Measurements from ENCODE around the gene FRMD3.

The FRMD3 gene

GRCh38 chr9:83491413-83491812 lies 46.8 kb downstream of the FRMD3 start:
- no peaks in the 10 kb centered on the region for H3K27me3 ChIP-seq (ENCODE audit: control insufficient read depth, insufficient read depth, low read length)
- H3K9ac ChIP-seq (ENCODE audit: low read depth, low read length): no peak overlapping the region
- H3K4me3 ChIP-seq (ENCODE audit: low read depth, low read length): no peak overlapping the region
- no peaks in the 10 kb centered on the region for H3K9me3 ChIP-seq (ENCODE audit: control insufficient read depth, insufficient read depth, low read length)
- H3K4me1 ChIP-seq (ENCODE audit: control insufficient read depth, insufficient read depth, low read length): no peaks in the 10 kb centered on the region
- H3K36me3 ChIP-seq (ENCODE audit: control insufficient read depth, insufficient read depth, low read length): no peaks in the 10 kb centered on the region

- no peaks in the 10 kb centered on the region for H3K36me3 ChIP-seq (ENCODE audit: control insufficient read depth, insufficient read depth, low read length)
- no peaks in the 10 kb centered on the region for H3K27me3 ChIP-seq (ENCODE audit: control insufficient read depth, insufficient read depth, low read length)
- no peak overlapping the region for H3K9ac ChIP-seq (ENCODE audit: low read depth, low read length)
- H3K4me3 ChIP-seq (ENCODE audit: low read depth, low read length): no peak overlapping the region
- no peaks in the 10 kb centered on the region for H3K4me1 ChIP-seq (ENCODE audit: control insufficient read depth, insufficient read depth, low read length)
- H3K9me3 ChIP-seq (ENCODE audit: control insufficient read depth, insufficient read depth, low read length): no peaks in the 10 kb centered on the region
These were observed 48.2 kb downstream of the FRMD3 start for GRCh38 chr9:83489961-83490360.

- Histone ChIP-seq H3K27me3 (ENCODE audit: control insufficient read depth, insufficient read depth, low read length) (no peaks in the 10 kb centered on the region), H3K4me3 (ENCODE audit: low read depth, low read length) (no peak overlapping the region), H3K9ac (ENCODE audit: low read depth, low read length) (no peak overlapping the region), H3K9me3 (ENCODE audit: control insufficient read depth, insufficient read depth, low read length) (no peaks in the 10 kb centered on the region), H3K4me1 (ENCODE audit: control insufficient read depth, insufficient read depth, low read length) (no peaks in the 10 kb centered on the region), H3K36me3 (ENCODE audit: control insufficient read depth, insufficient read depth, low read length) (no peaks in the 10 kb centered on the region)
These were observed 53.2 kb downstream of the FRMD3 start for GRCh38 chr9:83484990-83485389.

- no peak overlapping the region for H3K4me3 ChIP-seq (ENCODE audit: low read depth, low read length)
- H3K36me3 ChIP-seq (ENCODE audit: control insufficient read depth, insufficient read depth, low read length): no peaks in the 10 kb centered on the region
- H3K27me3 ChIP-seq (ENCODE audit: control insufficient read depth, insufficient read depth, low read length): no peaks in the 10 kb centered on the region
- H3K4me1 ChIP-seq (ENCODE audit: control insufficient read depth, insufficient read depth, low read length): no peaks in the 10 kb centered on the region
- H3K9ac ChIP-seq (ENCODE audit: low read depth, low read length): no peak overlapping the region
- no peaks in the 10 kb centered on the region for H3K9me3 ChIP-seq (ENCODE audit: control insufficient read depth, insufficient read depth, low read length)
These were observed 55.0 kb downstream of the FRMD3 start for GRCh38 chr9:83483223-83483622.

GRCh38 chr9:83479765-83480164 lies 58.4 kb downstream of the FRMD3 start:
- H3K9me3 ChIP-seq (ENCODE audit: control insufficient read depth, insufficient read depth, low read length): no peaks in the 10 kb centered on the region
- no peak overlapping the region for H3K4me3 ChIP-seq (ENCODE audit: low read depth, low read length)
- H3K9ac ChIP-seq (ENCODE audit: low read depth, low read length): no peak overlapping the region
- H3K27me3 ChIP-seq (ENCODE audit: control insufficient read depth, insufficient read depth, low read length): no peaks in the 10 kb centered on the region
- H3K36me3 ChIP-seq (ENCODE audit: control insufficient read depth, insufficient read depth, low read length): no peaks in the 10 kb centered on the region
- no peaks in the 10 kb centered on the region for H3K4me1 ChIP-seq (ENCODE audit: control insufficient read depth, insufficient read depth, low read length)

GRCh38 chr9:83477571-83477970 lies 60.6 kb downstream of the FRMD3 start:
- H3K4me3 ChIP-seq (ENCODE audit: low read depth, low read length): no peak overlapping the region

GRCh38 chr9:83477120-83477519 lies 61.1 kb downstream of the FRMD3 start:
- no peaks in the 10 kb centered on the region for H3K9me3 ChIP-seq (ENCODE audit: control insufficient read depth, insufficient read depth, low read length)
- H3K9ac ChIP-seq (ENCODE audit: low read depth, low read length): no peak overlapping the region
- H3K27me3 ChIP-seq (ENCODE audit: control insufficient read depth, insufficient read depth, low read length): no peaks in the 10 kb centered on the region
- no peaks in the 10 kb centered on the region for H3K4me1 ChIP-seq (ENCODE audit: control insufficient read depth, insufficient read depth, low read length)
- no peak overlapping the region for H3K4me3 ChIP-seq (ENCODE audit: low read depth, low read length)
- H3K36me3 ChIP-seq (ENCODE audit: control insufficient read depth, insufficient read depth, low read length): no peaks in the 10 kb centered on the region

More at GRCh38 chr9:83477571-83477970, 60.6 kb downstream of the FRMD3 start:
- Histone ChIP-seq H3K9ac (ENCODE audit: low read depth, low read length) (no peak overlapping the region), H3K9me3 (ENCODE audit: control insufficient read depth, insufficient read depth, low read length) (no peaks in the 10 kb centered on the region), H3K27me3 (ENCODE audit: control insufficient read depth, insufficient read depth, low read length) (no peaks in the 10 kb centered on the region), H3K4me1 (ENCODE audit: control insufficient read depth, insufficient read depth, low read length) (no peaks in the 10 kb centered on the region), H3K36me3 (ENCODE audit: control insufficient read depth, insufficient read depth, low read length) (no peaks in the 10 kb centered on the region)

- no peaks in the 10 kb centered on the region for H3K27me3 ChIP-seq (ENCODE audit: control insufficient read depth, insufficient read depth, low read length)
- H3K4me1 ChIP-seq (ENCODE audit: control insufficient read depth, insufficient read depth, low read length): no peaks in the 10 kb centered on the region
- no peaks in the 10 kb centered on the region for H3K36me3 ChIP-seq (ENCODE audit: control insufficient read depth, insufficient read depth, low read length)
- H3K9ac ChIP-seq (ENCODE audit: low read depth, low read length): no peak overlapping the region
- no peaks in the 10 kb centered on the region for H3K9me3 ChIP-seq (ENCODE audit: control insufficient read depth, insufficient read depth, low read length)
- no peak overlapping the region for H3K4me3 ChIP-seq (ENCODE audit: low read depth, low read length)
These were observed 61.7 kb downstream of the FRMD3 start for GRCh38 chr9:83476513-83476912.

GRCh38 chr9:83475741-83476140 lies 62.5 kb downstream of the FRMD3 start:
- Histone ChIP-seq H3K27me3 (ENCODE audit: control insufficient read depth, insufficient read depth, low read length) (no peaks in the 10 kb centered on the region), H3K9ac (ENCODE audit: low read depth, low read length) (no peak overlapping the region), H3K36me3 (ENCODE audit: control insufficient read depth, insufficient read depth, low read length) (no peaks in the 10 kb centered on the region), H3K4me3 (ENCODE audit: low read depth, low read length) (no peak overlapping the region), H3K9me3 (ENCODE audit: control insufficient read depth, insufficient read depth, low read length) (no peaks in the 10 kb centered on the region), H3K4me1 (ENCODE audit: control insufficient read depth, insufficient read depth, low read length) (no peaks in the 10 kb centered on the region)

- Histone ChIP-seq H3K4me3 (ENCODE audit: low read depth, low read length) (no peak overlapping the region), H3K9me3 (ENCODE audit: control insufficient read depth, insufficient read depth, low read length) (no peaks in the 10 kb centered on the region), H3K9ac (ENCODE audit: low read depth, low read length) (no peak overlapping the region), H3K27me3 (ENCODE audit: control insufficient read depth, insufficient read depth, low read length) (no peaks in the 10 kb centered on the region), H3K36me3 (ENCODE audit: control insufficient read depth, insufficient read depth, low read length) (no peaks in the 10 kb centered on the region), H3K4me1 (ENCODE audit: control insufficient read depth, insufficient read depth, low read length) (no peaks in the 10 kb centered on the region)
These were observed 63.6 kb downstream of the FRMD3 start for GRCh38 chr9:83474631-83475030.

GRCh38 chr9:83473488-83473971 lies 64.7 kb downstream of the FRMD3 start:
- Histone ChIP-seq H3K36me3 (ENCODE audit: control insufficient read depth, insufficient read depth, low read length) (no peaks in the 10 kb centered on the region), H3K4me1 (ENCODE audit: control insufficient read depth, insufficient read depth, low read length) (peaks cover 4% of the 10 kb centered on the region), H3K4me3 (ENCODE audit: low read depth, low read length) (no peak overlapping the region), H3K9ac (ENCODE audit: low read depth, low read length) (no peak overlapping the region), H3K9me3 (ENCODE audit: control insufficient read depth, insufficient read depth, low read length) (no peaks in the 10 kb centered on the region), H3K27me3 (ENCODE audit: control insufficient read depth, insufficient read depth, low read length) (no peaks in the 10 kb centered on the region)

GRCh38 chr9:83472764-83473163 lies 65.4 kb downstream of the FRMD3 start:
- Histone ChIP-seq H3K9me3 (ENCODE audit: control insufficient read depth, insufficient read depth, low read length) (no peaks in the 10 kb centered on the region), H3K27me3 (ENCODE audit: control insufficient read depth, insufficient read depth, low read length) (no peaks in the 10 kb centered on the region), H3K9ac (ENCODE audit: low read depth, low read length) (no peak overlapping the region), H3K36me3 (ENCODE audit: control insufficient read depth, insufficient read depth, low read length) (no peaks in the 10 kb centered on the region), H3K4me3 (ENCODE audit: low read depth, low read length) (no peak overlapping the region), H3K4me1 (ENCODE audit: control insufficient read depth, insufficient read depth, low read length) (peaks cover 4% of the 10 kb centered on the region)
